ENCODE data around the gene HSF5.
A peak's percentile ranks its signal among the peaks of the same experiment; 100 is the strongest.

Gene HSF5

GRCh38 chr17:58533616-58534188 lies 45.5 kb upstream of the HSF5 start:
- no peak for TF ChIP-seq CTCF (conservative IDR thresholded peaks at IDR 0.05; ENCODE audit: low read depth, low read length)
- no peak overlapping the region for H3K4me3 ChIP-seq (ENCODE audit: low read length)
- no peak for DNase-seq (ENCODE audit: low read depth)

- H3K4me3 ChIP-seq (ENCODE audit: low read length): peak overlapping the region; percentile 57
- TF ChIP-seq CTCF (conservative IDR thresholded peaks at IDR 0.05; ENCODE audit: low read depth, low read length): no peak
- no peak for DNase-seq (ENCODE audit: low read depth)
These were observed 44.3 kb upstream of the HSF5 start for GRCh38 chr17:58532555-58532951.

GRCh38 chr17:58531661-58532554 lies 43.7 kb upstream of the HSF5 start:
- H3K4me3 ChIP-seq (ENCODE audit: low read length): peak overlapping the region; percentile 57
- DNase-seq (ENCODE audit: low read depth): no peak
- TF ChIP-seq CTCF (conservative IDR thresholded peaks at IDR 0.05; ENCODE audit: low read depth, low read length): no peak

- H3K4me3 ChIP-seq (ENCODE audit: low read length): peak overlapping the region; percentile 55
- DNase-seq (ENCODE audit: low read depth): no peak
- no peak for TF ChIP-seq CTCF (conservative IDR thresholded peaks at IDR 0.05; ENCODE audit: low read depth, low read length)
These were observed 42.9 kb upstream of the HSF5 start for GRCh38 chr17:58531122-58531521.

- no peak for DNase-seq (ENCODE audit: low read depth)
- H3K4me3 ChIP-seq (ENCODE audit: low read length): no peak overlapping the region
- TF ChIP-seq CTCF (conservative IDR thresholded peaks at IDR 0.05; ENCODE audit: low read depth, low read length): no peak
These were observed 42.4 kb upstream of the HSF5 start for GRCh38 chr17:58530655-58531054.

- DNase-seq (ENCODE audit: low read depth): no peak
- no peak overlapping the region for H3K4me3 ChIP-seq (ENCODE audit: low read length)
- TF ChIP-seq CTCF (conservative IDR thresholded peaks at IDR 0.05; ENCODE audit: low read depth, low read length): no peak
These were observed 41.1 kb upstream of the HSF5 start for GRCh38 chr17:58529275-58529674.

GRCh38 chr17:58528443-58528842 lies 40.2 kb upstream of the HSF5 start:
- TF ChIP-seq CTCF (conservative IDR thresholded peaks at IDR 0.05; ENCODE audit: low read depth, low read length): no peak
- no peak overlapping the region for H3K4me3 ChIP-seq (ENCODE audit: low read length)
- DNase-seq (ENCODE audit: low read depth): peak; percentile 43
